Neural progenitor cell (in vitro differentiated cells): Measurements from ENCODE around the gene GRIPAP1. TPM values are rescaled to one million over a fixed set of nuclear protein-coding genes. Genes with fewer than 3 reads are reported as not detected.

ENCODE experiments used
- DNase-seq: peaks from one replicate; pipeline ENCODE4 v3.0.0-alpha.2; 2016; ENCODE audit warnings: low spot score
- H2AFZ ChIP-seq: fragments of 200-600 bp; sonication (generic); replicated peaks from 2 replicates; pipeline ENCODE4 v1.6.1; 2016; ENCODE audit warnings: antibody characterized with exemption
- H3F3A ChIP-seq: fragments of 200-600 bp; sonication (generic); 2 replicates; pipeline ENCODE4 v1.6.1; 2016; ENCODE audit warnings: antibody characterized with exemption, low read depth
- H3K27ac ChIP-seq: fragments of 200-600 bp; sonication (generic); 2 replicates; pipeline ENCODE4 v1.5.1; 2016; ENCODE audit warnings: mild to moderate bottlenecking
- H3K27me3 ChIP-seq: fragments of 200-600 bp; sonication (generic); 2 replicates; pipeline ENCODE4 v1.6.1; 2016; ENCODE audit warnings: mild to moderate bottlenecking, moderate library complexity
- H3K36me3 ChIP-seq: fragments of 200-600 bp; sonication (generic); 2 replicates; pipeline ENCODE4 v1.5.1; 2016
- H3K4me1 ChIP-seq: fragments of 200-600 bp; sonication (generic); 2 replicates; pipeline ENCODE4 v1.6.1; 2016; ENCODE audit warnings: mixed run types
- H3K4me2 ChIP-seq: fragments of 200-600 bp; sonication (generic); 2 replicates; pipeline ENCODE4 v1.6.1; 2016
- H3K4me3 ChIP-seq: fragments of 200-600 bp; sonication (generic); 2 replicates; pipeline ENCODE4 v1.5.1; 2016
- H3K79me2 ChIP-seq: fragments of 200-600 bp; sonication (generic); 2 replicates; pipeline ENCODE4 v1.6.1; 2016; ENCODE audit warnings: low read depth
- H3K9ac ChIP-seq: fragments of 200-600 bp; sonication (generic); 2 replicates; pipeline ENCODE4 v1.6.1; 2016
- H3K9me3 ChIP-seq: fragments of 200-600 bp; sonication (generic); 2 replicates; pipeline ENCODE4 v1.5.1; 2016; ENCODE audit warnings: low read depth
- H4K20me1 ChIP-seq: fragments of 200-600 bp; sonication (generic); 2 replicates; pipeline ENCODE4 v1.6.1; 2016; ENCODE audit warnings: low read depth
- H3K27ac Mint-ChIP-seq: 3 replicates; pipeline ENCODE4 v1.8.0; 2021; ENCODE audit warnings: mixed read lengths
- H3K27me3 Mint-ChIP-seq: 2 replicates; pipeline ENCODE4 v1.8.0; 2022; ENCODE audit warnings: low read depth, mild to moderate bottlenecking, inconsistent platforms, moderate library complexity, mixed read lengths; ENCODE audit not compliant: insufficient read depth
- H3K36me3 Mint-ChIP-seq: 3 replicates; pipeline ENCODE4 v1.8.0; 2021; ENCODE audit warnings: mixed read lengths
- H3K4me1 Mint-ChIP-seq: 3 replicates; pipeline ENCODE4 v1.8.0; 2021; ENCODE audit warnings: mixed read lengths
- H3K4me3 Mint-ChIP-seq: 3 replicates; pipeline ENCODE4 v1.8.0; 2021; ENCODE audit warnings: mild to moderate bottlenecking, moderate library complexity, mixed read lengths
- H3K9me3 Mint-ChIP-seq: 3 replicates; pipeline ENCODE4 v1.8.0; 2020; ENCODE audit warnings: mixed read lengths
- EZH2 ChIP-seq: fragments of 200-600 bp; sonication (generic); IDR thresholded peaks from 2 replicates; pipeline ENCODE4 v1.6.1; 2017; ENCODE audit warnings: antibody characterized with exemption, mild to moderate bottlenecking, moderate library complexity
- EZH2phosphoT487 ChIP-seq: fragments of 200-600 bp; sonication (generic); IDR thresholded peaks from 2 replicates; pipeline ENCODE4 v1.6.1; 2017; ENCODE audit warnings: antibody characterized with exemption
- total RNA-seq: library from RNA; depleted of rRNA; stranded (reverse); fragments of >200 nt; gene quantifications from 2 replicates; pipeline ENCODE4 v1.2.3, GENCODE V29; 2015; ENCODE audit warnings: low replicate concordance
- TF ChIP-seq, protein P1 (sequence below): fragments of 200-600 bp; sonication (generic); IDR thresholded peaks from 2 replicates; pipeline ENCODE4 v1.5.1; 2017; ENCODE audit warnings: antibody characterized with exemption, mild to moderate bottlenecking

GRIPAP1 gene
- total RNA-seq, 1 donor from 2014 or later: 30.1 TPM

DNA sequence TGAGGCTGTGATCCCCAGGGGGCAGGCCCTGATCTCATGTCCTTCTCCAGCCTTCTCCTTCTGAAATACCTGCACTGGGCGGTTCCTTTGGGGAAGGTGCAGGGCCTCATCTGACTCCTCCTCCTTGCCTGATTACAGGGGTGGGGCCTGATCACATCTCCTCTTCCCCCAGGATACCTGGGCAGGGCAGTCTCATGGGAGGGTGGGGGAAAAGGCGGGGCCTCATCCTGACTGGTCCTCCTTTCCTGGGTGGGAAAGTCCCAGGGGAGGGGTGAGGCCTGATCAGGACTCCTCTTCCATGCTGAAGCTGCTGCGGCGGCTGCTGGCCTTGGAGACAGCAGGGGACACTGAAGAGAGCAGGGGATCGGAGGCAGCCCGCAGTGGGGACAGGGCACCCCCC, 27.8 kb upstream of the GRIPAP1 start:
- no peaks in the 10 kb centered on the region for H3F3A ChIP-seq
- peaks cover 9% of the 10 kb centered on the region for H3K36me3 Mint-ChIP-seq
- H3K27ac ChIP-seq: no peak overlapping the region
- no peak overlapping the region for H3K27ac Mint-ChIP-seq
- no peak for TF ChIP-seq EZH2phosphoT487
- no peak for TF ChIP-seq EZH2
- H3K4me1 ChIP-seq: no peaks in the 10 kb centered on the region
- H3K4me3 Mint-ChIP-seq: no peak overlapping the region
- H3K4me1 Mint-ChIP-seq: no peaks in the 10 kb centered on the region
- no peaks in the 10 kb centered on the region for H3K36me3 ChIP-seq
- H3K9me3 Mint-ChIP-seq: peaks cover 9% of the 10 kb centered on the region
- no peak overlapping the region for H3K4me2 ChIP-seq
- no peaks in the 10 kb centered on the region for H3K27me3 ChIP-seq
- H2AFZ ChIP-seq: no peak overlapping the region
- H3K79me2 ChIP-seq: no peaks in the 10 kb centered on the region
- no peak for DNase-seq
- H3K4me3 ChIP-seq: no peak overlapping the region
- peaks cover 2% of the 10 kb centered on the region for H3K27me3 Mint-ChIP-seq
- H4K20me1 ChIP-seq: no peaks in the 10 kb centered on the region
- no peaks in the 10 kb centered on the region for H3K9me3 ChIP-seq
- no peak overlapping the region for H3K9ac ChIP-seq

DNA sequence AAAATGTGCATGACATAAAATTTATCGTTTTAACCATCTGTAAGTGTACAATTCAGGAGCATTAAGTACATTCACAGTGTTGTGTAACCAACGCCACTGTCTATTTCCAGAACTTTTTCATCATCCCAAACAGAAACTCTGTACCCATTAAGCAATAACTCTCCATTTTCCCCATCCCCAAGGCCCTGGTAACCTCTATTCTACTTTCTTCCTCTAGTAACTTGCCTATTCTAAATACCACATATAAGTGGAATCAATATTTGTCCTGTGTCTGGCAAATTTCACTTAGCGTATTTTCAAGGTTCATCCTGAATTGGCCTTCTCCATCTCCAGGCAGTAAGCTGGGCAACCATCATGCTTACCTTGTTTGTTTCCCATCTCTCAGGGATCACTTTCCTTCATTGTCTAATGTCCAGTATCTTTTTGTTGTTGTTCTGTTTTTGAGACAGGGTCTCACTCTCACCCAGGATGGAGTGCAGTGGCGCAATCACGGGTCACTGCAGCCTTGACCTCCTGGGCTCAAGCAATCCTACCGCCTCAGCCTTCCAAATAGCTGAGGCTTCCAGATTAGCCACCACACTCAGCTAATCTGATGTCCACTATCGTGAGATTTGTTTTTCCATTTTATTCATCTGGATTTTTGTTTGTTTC, 17.7 kb upstream of the GRIPAP1 start:
- no peak for DNase-seq
- TF ChIP-seq EZH2: no peak
- TF ChIP-seq, protein P1, sequence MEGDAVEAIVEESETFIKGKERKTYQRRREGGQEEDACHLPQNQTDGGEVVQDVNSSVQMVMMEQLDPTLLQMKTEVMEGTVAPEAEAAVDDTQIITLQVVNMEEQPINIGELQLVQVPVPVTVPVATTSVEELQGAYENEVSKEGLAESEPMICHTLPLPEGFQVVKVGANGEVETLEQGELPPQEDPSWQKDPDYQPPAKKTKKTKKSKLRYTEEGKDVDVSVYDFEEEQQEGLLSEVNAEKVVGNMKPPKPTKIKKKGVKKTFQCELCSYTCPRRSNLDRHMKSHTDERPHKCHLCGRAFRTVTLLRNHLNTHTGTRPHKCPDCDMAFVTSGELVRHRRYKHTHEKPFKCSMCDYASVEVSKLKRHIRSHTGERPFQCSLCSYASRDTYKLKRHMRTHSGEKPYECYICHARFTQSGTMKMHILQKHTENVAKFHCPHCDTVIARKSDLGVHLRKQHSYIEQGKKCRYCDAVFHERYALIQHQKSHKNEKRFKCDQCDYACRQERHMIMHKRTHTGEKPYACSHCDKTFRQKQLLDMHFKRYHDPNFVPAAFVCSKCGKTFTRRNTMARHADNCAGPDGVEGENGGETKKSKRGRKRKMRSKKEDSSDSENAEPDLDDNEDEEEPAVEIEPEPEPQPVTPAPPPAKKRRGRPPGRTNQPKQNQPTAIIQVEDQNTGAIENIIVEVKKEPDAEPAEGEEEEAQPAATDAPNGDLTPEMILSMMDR: no peak
- TF ChIP-seq EZH2phosphoT487: no peak
- Mint-ChIP-seq H3K4me1 (no peaks in the 10 kb centered on the region), H3K9me3 (peaks cover 15% of the 10 kb centered on the region), H3K27ac (no peak overlapping the region), H3K27me3 (peaks cover 5% of the 10 kb centered on the region), H3K4me3 (no peak overlapping the region), H3K36me3 (no peaks in the 10 kb centered on the region)
- Histone ChIP-seq H3K27me3 (no peaks in the 10 kb centered on the region), H3K9me3 (no peaks in the 10 kb centered on the region), H2AFZ (no peak overlapping the region), H3K4me2 (no peak overlapping the region), H3K79me2 (no peaks in the 10 kb centered on the region), H3K27ac (no peak overlapping the region), H3K36me3 (no peaks in the 10 kb centered on the region), H3F3A (no peaks in the 10 kb centered on the region), H3K4me1 (no peaks in the 10 kb centered on the region), H4K20me1 (no peaks in the 10 kb centered on the region), H3K4me3 (no peak overlapping the region), H3K9ac (no peak overlapping the region)

DNA sequence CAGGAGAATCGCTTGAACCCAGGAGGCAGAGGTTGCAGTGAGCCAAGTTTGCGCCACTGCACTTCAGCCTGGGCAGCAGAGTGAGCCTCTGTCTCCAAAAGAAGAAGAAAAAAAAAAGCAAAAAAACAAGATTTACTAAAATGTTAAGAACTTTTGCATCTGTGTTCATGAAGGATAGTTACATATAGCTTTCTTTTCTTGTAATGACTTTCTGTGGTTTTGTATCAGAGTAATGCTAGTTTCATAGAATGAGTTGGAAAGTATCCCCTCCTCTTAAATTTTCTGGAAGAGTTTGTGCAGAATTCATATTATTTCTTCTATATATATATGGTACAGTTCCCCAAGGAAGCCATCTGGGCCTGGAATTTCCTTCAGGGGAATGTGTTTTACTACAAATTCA, 17.0 kb upstream of the GRIPAP1 start:
- Mint-ChIP-seq H3K4me3 (no peak overlapping the region), H3K4me1 (no peaks in the 10 kb centered on the region), H3K27ac (no peak overlapping the region), H3K36me3 (no peaks in the 10 kb centered on the region), H3K27me3 (peaks cover 5% of the 10 kb centered on the region), H3K9me3 (peaks cover 10% of the 10 kb centered on the region)
- Histone ChIP-seq H3F3A (no peaks in the 10 kb centered on the region), H4K20me1 (no peaks in the 10 kb centered on the region), H3K4me1 (no peaks in the 10 kb centered on the region), H3K27ac (no peak overlapping the region), H3K36me3 (no peaks in the 10 kb centered on the region), H3K27me3 (no peaks in the 10 kb centered on the region), H3K4me3 (no peak overlapping the region), H3K9me3 (no peaks in the 10 kb centered on the region), H3K9ac (no peak overlapping the region), H2AFZ (no peak overlapping the region), H3K79me2 (no peaks in the 10 kb centered on the region), H3K4me2 (no peak overlapping the region)
- TF ChIP-seq, protein P1: no peak
- TF ChIP-seq EZH2phosphoT487: no peak
- TF ChIP-seq EZH2: no peak
- no peak for DNase-seq

DNA sequence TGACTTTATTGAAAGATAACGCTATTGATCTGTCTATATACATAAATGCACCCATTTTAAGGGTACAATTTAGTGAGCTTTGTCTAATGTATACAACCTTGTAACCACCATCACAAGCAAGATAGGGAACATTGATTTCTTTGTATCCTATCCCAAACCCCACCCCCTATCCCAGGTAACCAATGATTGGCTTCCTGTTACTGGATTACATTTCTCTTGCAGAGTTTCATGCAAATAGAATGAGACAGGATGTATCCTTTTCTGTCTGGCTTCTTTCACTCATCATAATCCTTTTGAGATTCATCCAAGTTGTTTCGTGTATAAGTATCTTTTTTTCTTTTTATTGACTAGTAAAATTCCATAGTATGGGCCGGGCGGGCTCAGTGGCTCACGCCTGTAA, 1.6 kb upstream of the GRIPAP1 start:
- Histone ChIP-seq H2AFZ (no peak overlapping the region), H4K20me1 (no peaks in the 10 kb centered on the region), H3K4me3 (no peak overlapping the region), H3K9me3 (no peaks in the 10 kb centered on the region), H3K79me2 (peaks cover 16% of the 10 kb centered on the region), H3F3A (no peaks in the 10 kb centered on the region), H3K27ac (no peak overlapping the region), H3K4me2 (no peak overlapping the region), H3K36me3 (no peaks in the 10 kb centered on the region), H3K9ac (no peak overlapping the region), H3K27me3 (no peaks in the 10 kb centered on the region), H3K4me1 (no peaks in the 10 kb centered on the region)
- peak overlapping the region; percentile 41 for H3K4me3 Mint-ChIP-seq
- no peak for DNase-seq
- H3K36me3 Mint-ChIP-seq: peaks cover under 1% of the 10 kb centered on the region
- H3K4me1 Mint-ChIP-seq: peaks cover 15% of the 10 kb centered on the region
- TF ChIP-seq, protein P1: no peak
- TF ChIP-seq EZH2: no peak
- no peak for TF ChIP-seq EZH2phosphoT487
- H3K9me3 Mint-ChIP-seq: peaks cover 6% of the 10 kb centered on the region
- no peak overlapping the region for H3K27ac Mint-ChIP-seq
- peaks cover 5% of the 10 kb centered on the region for H3K27me3 Mint-ChIP-seq
